Muscle layer of duodenum (tissue), 2 donors: ENCODE data around the gene TTC7B.

Experiments
- H3K27ac ChIP-seq: one replicate; pipeline ENCODE4 v1.7.0; 2013; ENCODE audit warnings: mild to moderate bottlenecking, low read length
- H3K27me3 ChIP-seq: one replicate; pipeline ENCODE4 v1.7.0; 2013; ENCODE audit warnings: low read depth, mild to moderate bottlenecking, control low read depth, low read length
- H3K36me3 ChIP-seq, 2 donors: one replicate each; pipeline ENCODE4 v1.7.0; 2013; ENCODE audit warnings: low read length in 2 of 2, control low read depth in 1 of 2, mild to moderate bottlenecking in 1 of 2; ENCODE audit not compliant: insufficient read depth in 2 of 2, control insufficient read depth in 1 of 2
- H3K4me1 ChIP-seq, 2 donors: one replicate each; pipeline ENCODE4 v1.7.0; 2013; ENCODE audit warnings: low read length in 2 of 2, mild to moderate bottlenecking in 2 of 2, control low read depth in 1 of 2, moderate library complexity in 1 of 2; ENCODE audit not compliant: insufficient read depth in 2 of 2, control insufficient read depth in 1 of 2
- H3K4me3 ChIP-seq, 2 donors: one replicate each; pipeline ENCODE4 v1.7.0; 2013; ENCODE audit warnings: low read length in 2 of 2, low read depth in 1 of 2, mild to moderate bottlenecking in 1 of 2
- H3K9me3 ChIP-seq, 2 donors: one replicate each; pipeline ENCODE4 v1.7.0; 2013; ENCODE audit warnings: low read length in 2 of 2, control low read depth in 1 of 2, mild to moderate bottlenecking in 1 of 2; ENCODE audit not compliant: control insufficient read depth in 1 of 2
- donor health status: healthy.

The TTC7B gene

GRCh38 chr14:90663680-90664079 is 152.6 kb downstream of the TTC7B start:
- Histone ChIP-seq H3K27ac (no peak overlapping the region), H3K9me3 (no peaks in the 10 kb centered on the region), H3K36me3 (peaks cover 0 to 7% of the 10 kb centered on the region in 2 donors), H3K4me1 (peaks cover 0 to 16% of the 10 kb centered on the region in 2 donors), H3K4me3 (no peak overlapping the region), H3K27me3 (no peaks in the 10 kb centered on the region)

GRCh38 chr14:90663140-90663539 is 153.1 kb downstream of the TTC7B start:
- Histone ChIP-seq H3K4me1 (peaks cover 0 to 16% of the 10 kb centered on the region in 2 donors), H3K9me3 (no peaks in the 10 kb centered on the region), H3K27ac (no peak overlapping the region)

GRCh38 chr14:90661866-90662265 is 154.4 kb downstream of the TTC7B start:
- H3K9me3 ChIP-seq: no peaks in the 10 kb centered on the region
- no peaks in the 10 kb centered on the region for H3K27me3 ChIP-seq
- peaks cover 0 to 16% of the 10 kb centered on the region in 2 donors for H3K4me1 ChIP-seq
- H3K4me3 ChIP-seq: peak overlapping the region in 1 of 2 donors; percentile 27
- H3K27ac ChIP-seq: peak overlapping the region; percentile 32
- H3K36me3 ChIP-seq: peaks cover 0 to 4% of the 10 kb centered on the region in 2 donors

More at GRCh38 chr14:90663140-90663539, 153.1 kb downstream of the TTC7B start:
- Histone ChIP-seq H3K36me3 (peaks cover 0 to 7% of the 10 kb centered on the region in 2 donors), H3K4me3 (no peak overlapping the region), H3K27me3 (no peaks in the 10 kb centered on the region)

GRCh38 chr14:90660865-90661570 is 155.2 kb downstream of the TTC7B start:
- Histone ChIP-seq H3K9me3 (no peaks in the 10 kb centered on the region), H3K4me1 (peaks cover 0 to 16% of the 10 kb centered on the region in 2 donors), H3K27ac (peak overlapping the region; percentile 32), H3K4me3 (peak overlapping the region in 1 of 2 donors; percentile 27), H3K27me3 (no peaks in the 10 kb centered on the region), H3K36me3 (peaks cover 0 to 4% of the 10 kb centered on the region in 2 donors)

GRCh38 chr14:90659156-90659555 is 157.1 kb downstream of the TTC7B start:
- no peaks in the 10 kb centered on the region for H3K27me3 ChIP-seq
- H3K9me3 ChIP-seq: no peaks in the 10 kb centered on the region
- no peak overlapping the region for H3K27ac ChIP-seq
- peaks cover 0 to 4% of the 10 kb centered on the region in 2 donors for H3K36me3 ChIP-seq
- peaks cover 0 to 21% of the 10 kb centered on the region in 2 donors for H3K4me1 ChIP-seq
- H3K4me3 ChIP-seq: no peak overlapping the region

GRCh38 chr14:90658541-90658967 is 157.7 kb downstream of the TTC7B start:
- H3K36me3 ChIP-seq: peaks cover 0 to 4% of the 10 kb centered on the region in 2 donors

GRCh38 chr14:90656973-90657372 is 159.3 kb downstream of the TTC7B start:
- Histone ChIP-seq H3K27ac (no peak overlapping the region), H3K36me3 (peaks cover 0 to 4% of the 10 kb centered on the region in 2 donors), H3K9me3 (no peaks in the 10 kb centered on the region), H3K4me1 (peaks cover 0 to 28% of the 10 kb centered on the region in 2 donors), H3K27me3 (no peaks in the 10 kb centered on the region), H3K4me3 (no peak overlapping the region)

More at GRCh38 chr14:90658541-90658967, 157.7 kb downstream of the TTC7B start:
- Histone ChIP-seq H3K27ac (no peak overlapping the region), H3K4me1 (peaks cover 0 to 21% of the 10 kb centered on the region in 2 donors), H3K9me3 (no peaks in the 10 kb centered on the region), H3K27me3 (no peaks in the 10 kb centered on the region), H3K4me3 (no peak overlapping the region)

GRCh38 chr14:90655829-90656228 is 160.4 kb downstream of the TTC7B start:
- H3K27ac ChIP-seq: no peak overlapping the region
- no peaks in the 10 kb centered on the region for H3K9me3 ChIP-seq
- peaks cover 0 to 17% of the 10 kb centered on the region in 2 donors for H3K4me1 ChIP-seq
- H3K36me3 ChIP-seq: peaks cover 0 to 4% of the 10 kb centered on the region in 2 donors
- no peaks in the 10 kb centered on the region for H3K27me3 ChIP-seq
- H3K4me3 ChIP-seq: no peak overlapping the region

GRCh38 chr14:90654831-90655276 is 161.4 kb downstream of the TTC7B start:
- H3K27me3 ChIP-seq: no peaks in the 10 kb centered on the region
- peak overlapping the region in 1 of 2 donors; percentile 11 for H3K4me3 ChIP-seq
- no peak overlapping the region for H3K27ac ChIP-seq
- peaks cover 0 to 4% of the 10 kb centered on the region in 2 donors for H3K36me3 ChIP-seq
- peaks cover 0 to 15% of the 10 kb centered on the region in 2 donors for H3K4me1 ChIP-seq
- H3K9me3 ChIP-seq: no peaks in the 10 kb centered on the region

GRCh38 chr14:90652626-90653025 is 163.6 kb downstream of the TTC7B start:
- peaks cover 0 to 4% of the 10 kb centered on the region in 2 donors for H3K36me3 ChIP-seq
- no peak overlapping the region for H3K4me3 ChIP-seq
- peaks cover 0 to 15% of the 10 kb centered on the region in 2 donors for H3K4me1 ChIP-seq
- no peaks in the 10 kb centered on the region for H3K27me3 ChIP-seq
- H3K27ac ChIP-seq: no peak overlapping the region
- H3K9me3 ChIP-seq: no peaks in the 10 kb centered on the region

- no peak overlapping the region for H3K27ac ChIP-seq
- peaks cover 0 to 3% of the 10 kb centered on the region in 2 donors for H3K36me3 ChIP-seq
- H3K27me3 ChIP-seq: no peaks in the 10 kb centered on the region
- H3K4me3 ChIP-seq: no peak overlapping the region
- H3K9me3 ChIP-seq: no peaks in the 10 kb centered on the region
- peaks cover 0 to 15% of the 10 kb centered on the region in 2 donors for H3K4me1 ChIP-seq
Observed at GRCh38 chr14:90651976-90652560, 164.2 kb downstream of the TTC7B start.
